Keratinocyte (primary cell): ENCODE results near the gene ADAMTS10.

ENCODE experiments used
- EZH2 ChIP-seq: IDR thresholded peaks from one replicate; pipeline ENCODE4 v1.6.1; 2012; ENCODE audit warnings: inconsistent platforms, mild to moderate bottlenecking, low read length, moderate library complexity
- TF ChIP-seq, protein P1 (sequence below), 3 experiments: IDR thresholded peaks in 1 of 3; conservative IDR thresholded peaks in 1 of 3; optimal IDR thresholded peaks in 1 of 3; 2 replicates in 2 of 3; 3 replicates in 1 of 3; pipeline versions ENCODE3 to v1.5.1; 2011; ENCODE audit warnings: low read length in 3 of 3, mild to moderate bottlenecking in 3 of 3, moderate library complexity in 2 of 3, control low read depth in 1 of 3, inconsistent platforms in 1 of 3; ENCODE audit not compliant: insufficient read depth in 2 of 3; ENCODE audit errors: extremely low read depth in 1 of 3

DNA sequence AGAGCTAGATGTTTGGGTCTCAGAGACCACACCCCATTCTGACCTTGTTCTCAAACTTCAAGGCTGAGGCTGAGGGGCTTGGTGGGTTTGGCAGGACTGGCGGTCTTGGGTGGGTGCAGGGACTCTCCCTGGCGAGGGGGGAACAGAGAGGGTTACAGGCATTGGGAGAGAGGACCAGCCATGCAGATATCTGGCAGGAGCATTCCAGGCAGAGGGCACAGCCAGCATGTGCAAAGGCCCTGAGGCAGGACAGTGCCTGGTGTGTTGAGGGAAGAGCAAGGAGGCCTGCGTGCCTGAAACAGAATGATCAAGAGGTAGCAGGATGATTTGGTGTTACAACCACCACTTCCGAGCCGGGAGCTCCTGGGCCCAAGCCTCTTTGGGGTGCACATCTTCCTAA is 47.4 kb upstream of the ADAMTS10 start:
- TF ChIP-seq, protein P1, sequence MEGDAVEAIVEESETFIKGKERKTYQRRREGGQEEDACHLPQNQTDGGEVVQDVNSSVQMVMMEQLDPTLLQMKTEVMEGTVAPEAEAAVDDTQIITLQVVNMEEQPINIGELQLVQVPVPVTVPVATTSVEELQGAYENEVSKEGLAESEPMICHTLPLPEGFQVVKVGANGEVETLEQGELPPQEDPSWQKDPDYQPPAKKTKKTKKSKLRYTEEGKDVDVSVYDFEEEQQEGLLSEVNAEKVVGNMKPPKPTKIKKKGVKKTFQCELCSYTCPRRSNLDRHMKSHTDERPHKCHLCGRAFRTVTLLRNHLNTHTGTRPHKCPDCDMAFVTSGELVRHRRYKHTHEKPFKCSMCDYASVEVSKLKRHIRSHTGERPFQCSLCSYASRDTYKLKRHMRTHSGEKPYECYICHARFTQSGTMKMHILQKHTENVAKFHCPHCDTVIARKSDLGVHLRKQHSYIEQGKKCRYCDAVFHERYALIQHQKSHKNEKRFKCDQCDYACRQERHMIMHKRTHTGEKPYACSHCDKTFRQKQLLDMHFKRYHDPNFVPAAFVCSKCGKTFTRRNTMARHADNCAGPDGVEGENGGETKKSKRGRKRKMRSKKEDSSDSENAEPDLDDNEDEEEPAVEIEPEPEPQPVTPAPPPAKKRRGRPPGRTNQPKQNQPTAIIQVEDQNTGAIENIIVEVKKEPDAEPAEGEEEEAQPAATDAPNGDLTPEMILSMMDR (optimal IDR thresholded peaks at IDR 0.05 in 1 of 3, IDR thresholded peaks at IDR 0.05 in 1 of 3, conservative IDR thresholded peaks at IDR 0.05 in 1 of 3; ENCODE audit: extremely low read depth in 1 of 3, insufficient read depth in 2 of 3, low read length in 3 of 3): no peak
- TF ChIP-seq EZH2: no peak
